HG03039 (cell line): ENCODE results near the gene C10orf120.

Experiments used
- ATAC-seq: cut with Tn5 transposase; IDR thresholded peaks from one replicate; pipeline ENCODE4 v1.9.1; 2021; ENCODE audit warnings: mild to moderate bottlenecking, moderate library complexity; ENCODE audit not compliant: unreplicated experiment

Gene C10orf120

GRCh38 chr10:122662231-122662630 lies 37.4 kb downstream of the C10orf120 start:
- ATAC-seq = no peak

- no peak for ATAC-seq
These were observed 39.0 kb downstream of the C10orf120 start for GRCh38 chr10:122660696-122661095.

- ATAC-seq = no peak
These were observed 40.0 kb downstream of the C10orf120 start for GRCh38 chr10:122659651-122660050.

GRCh38 chr10:122659126-122659525 lies 40.5 kb downstream of the C10orf120 start:
- no peak for ATAC-seq

- no peak for ATAC-seq
These were observed 41.1 kb downstream of the C10orf120 start for GRCh38 chr10:122658356-122659049.

GRCh38 chr10:122657729-122658128 lies 41.9 kb downstream of the C10orf120 start:
- no peak for ATAC-seq

GRCh38 chr10:122657255-122657654 lies 42.4 kb downstream of the C10orf120 start:
- ATAC-seq = no peak

GRCh38 chr10:122656741-122657140 lies 42.9 kb downstream of the C10orf120 start:
- no peak for ATAC-seq

GRCh38 chr10:122656308-122656705 lies 43.3 kb downstream of the C10orf120 start:
- ATAC-seq = no peak

- ATAC-seq = no peak
These were observed 43.9 kb downstream of the C10orf120 start for GRCh38 chr10:122655524-122656307.

- ATAC-seq = no peak
These were observed 49.3 kb downstream of the C10orf120 start for GRCh38 chr10:122650331-122650730.

- ATAC-seq = no peak
These were observed 49.7 kb downstream of the C10orf120 start for GRCh38 chr10:122649903-122650302.

- no peak for ATAC-seq
These were observed 50.8 kb downstream of the C10orf120 start for GRCh38 chr10:122648599-122649428.
